ENCODE data around the gene CACFD1.

DNA sequence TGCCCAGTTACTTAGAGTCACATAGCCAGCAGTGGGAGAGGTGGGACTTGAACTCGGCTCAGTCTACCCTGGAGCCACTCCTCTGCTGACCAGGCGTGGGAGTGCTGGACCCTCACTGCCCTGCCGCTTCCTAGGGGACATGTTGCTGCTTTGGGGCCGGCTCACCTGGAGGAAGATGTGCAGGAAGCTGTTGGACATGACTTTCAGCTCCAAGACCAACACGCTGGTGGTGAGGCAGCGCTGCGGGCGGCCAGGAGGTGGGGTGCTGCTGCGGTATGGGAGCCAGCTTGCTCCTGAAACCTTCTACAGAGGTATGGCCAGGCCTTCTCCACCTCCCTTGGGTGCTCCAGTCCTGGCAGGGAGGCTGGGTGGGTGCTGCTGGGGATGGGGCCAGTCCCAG is 3.4 kb upstream of the CACFD1 start:
- TF ChIP-seq, protein P1, sequence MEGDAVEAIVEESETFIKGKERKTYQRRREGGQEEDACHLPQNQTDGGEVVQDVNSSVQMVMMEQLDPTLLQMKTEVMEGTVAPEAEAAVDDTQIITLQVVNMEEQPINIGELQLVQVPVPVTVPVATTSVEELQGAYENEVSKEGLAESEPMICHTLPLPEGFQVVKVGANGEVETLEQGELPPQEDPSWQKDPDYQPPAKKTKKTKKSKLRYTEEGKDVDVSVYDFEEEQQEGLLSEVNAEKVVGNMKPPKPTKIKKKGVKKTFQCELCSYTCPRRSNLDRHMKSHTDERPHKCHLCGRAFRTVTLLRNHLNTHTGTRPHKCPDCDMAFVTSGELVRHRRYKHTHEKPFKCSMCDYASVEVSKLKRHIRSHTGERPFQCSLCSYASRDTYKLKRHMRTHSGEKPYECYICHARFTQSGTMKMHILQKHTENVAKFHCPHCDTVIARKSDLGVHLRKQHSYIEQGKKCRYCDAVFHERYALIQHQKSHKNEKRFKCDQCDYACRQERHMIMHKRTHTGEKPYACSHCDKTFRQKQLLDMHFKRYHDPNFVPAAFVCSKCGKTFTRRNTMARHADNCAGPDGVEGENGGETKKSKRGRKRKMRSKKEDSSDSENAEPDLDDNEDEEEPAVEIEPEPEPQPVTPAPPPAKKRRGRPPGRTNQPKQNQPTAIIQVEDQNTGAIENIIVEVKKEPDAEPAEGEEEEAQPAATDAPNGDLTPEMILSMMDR (IDR thresholded peaks at IDR 0.05; ENCODE audit: borderline replicate concordance, extremely low read depth, low read length, poor library complexity, severe bottlenecking) = peak; percentile 38
- no peak for TF ChIP-seq EZH2 (IDR thresholded peaks at IDR 0.05; ENCODE audit: borderline replicate concordance, low read depth, low read length, severe bottlenecking)
